NOMO-1 treated with dmso at 0.1 percent for 144 hours (cell line): ENCODE data around the gene KLHDC4.
"Not testable (repeated sequence)": the region's sequence is repeated elsewhere in the genome, so short reads cannot be mapped to it uniquely, and the experiment has no call there.

Source experiments
- DNase-seq: peaks from one replicate; lab custom pipeline; 2025; ENCODE audit not compliant: unreplicated experiment; lab: John Stamatoyannopoulos, UW

KLHDC4 gene

DNA sequence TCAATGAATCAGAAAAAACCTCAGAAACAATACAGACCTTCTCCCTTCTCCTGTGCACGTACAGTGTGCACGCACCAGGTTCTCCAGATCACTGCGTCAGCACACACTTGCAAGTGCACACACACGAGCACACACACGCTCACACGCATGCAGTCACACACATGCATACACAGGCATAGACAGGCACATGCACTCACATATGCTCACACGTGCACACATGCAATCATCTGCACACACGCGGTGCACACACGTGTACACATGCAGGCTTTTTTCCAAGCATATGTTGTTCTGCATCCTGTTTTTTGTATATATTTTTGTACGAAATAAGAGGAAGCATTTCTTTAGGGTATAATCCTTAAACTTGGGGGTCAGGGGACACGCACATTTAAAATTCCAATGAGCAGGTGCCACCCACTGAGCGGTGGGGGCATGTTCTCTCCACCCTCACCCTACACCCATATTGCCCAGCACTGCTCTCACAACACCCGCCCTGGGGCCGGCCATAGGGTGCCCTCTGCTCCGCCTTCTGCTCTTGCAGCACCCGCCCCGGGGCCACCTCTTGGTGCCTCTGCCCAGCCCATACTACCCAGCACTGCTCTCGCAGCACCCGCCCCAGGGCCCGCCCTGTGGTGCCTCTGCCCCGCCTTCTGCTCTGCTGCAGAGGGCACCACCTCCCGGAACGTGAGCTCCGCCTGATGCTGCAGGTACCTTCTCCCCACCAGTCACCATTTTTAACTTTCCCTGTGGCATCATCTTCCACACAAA lies 20.9 kb downstream of the KLHDC4 start:
- DNase-seq, result no peak

DNA sequence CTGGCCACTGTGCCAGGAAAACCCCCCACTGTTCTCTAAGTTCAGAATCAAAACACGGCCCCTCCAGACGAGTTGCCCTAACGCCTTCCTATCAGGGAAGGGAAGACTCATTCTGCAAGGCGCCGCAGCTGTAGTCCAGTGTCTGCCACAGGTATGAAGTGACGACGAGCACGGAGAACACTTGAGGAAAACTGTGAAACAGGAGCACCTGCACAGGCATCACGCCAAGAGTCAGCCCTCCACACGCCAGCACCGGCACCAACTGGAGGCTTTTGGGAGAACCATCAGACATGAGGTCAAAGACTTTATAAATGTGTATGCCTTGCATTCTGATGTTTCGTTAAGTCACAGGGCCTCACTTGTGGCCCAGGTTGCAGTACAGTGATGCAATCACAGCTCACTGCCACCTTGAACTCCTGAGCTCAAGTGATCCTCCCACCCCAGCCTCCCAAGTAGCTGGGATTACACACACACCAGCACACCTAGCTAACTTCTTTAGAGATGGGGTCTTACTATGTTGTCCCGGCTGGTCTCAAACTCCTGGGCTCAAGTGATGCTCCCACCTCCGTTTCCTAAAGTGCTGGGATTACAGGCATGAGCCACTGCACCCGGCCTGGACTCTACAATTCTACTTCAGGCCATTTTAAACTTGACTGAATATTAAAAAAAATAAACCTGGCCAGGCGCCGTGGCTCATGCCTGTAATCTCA lies 22.9 kb downstream of the KLHDC4 start:
- DNase-seq, result no peak

DNA sequence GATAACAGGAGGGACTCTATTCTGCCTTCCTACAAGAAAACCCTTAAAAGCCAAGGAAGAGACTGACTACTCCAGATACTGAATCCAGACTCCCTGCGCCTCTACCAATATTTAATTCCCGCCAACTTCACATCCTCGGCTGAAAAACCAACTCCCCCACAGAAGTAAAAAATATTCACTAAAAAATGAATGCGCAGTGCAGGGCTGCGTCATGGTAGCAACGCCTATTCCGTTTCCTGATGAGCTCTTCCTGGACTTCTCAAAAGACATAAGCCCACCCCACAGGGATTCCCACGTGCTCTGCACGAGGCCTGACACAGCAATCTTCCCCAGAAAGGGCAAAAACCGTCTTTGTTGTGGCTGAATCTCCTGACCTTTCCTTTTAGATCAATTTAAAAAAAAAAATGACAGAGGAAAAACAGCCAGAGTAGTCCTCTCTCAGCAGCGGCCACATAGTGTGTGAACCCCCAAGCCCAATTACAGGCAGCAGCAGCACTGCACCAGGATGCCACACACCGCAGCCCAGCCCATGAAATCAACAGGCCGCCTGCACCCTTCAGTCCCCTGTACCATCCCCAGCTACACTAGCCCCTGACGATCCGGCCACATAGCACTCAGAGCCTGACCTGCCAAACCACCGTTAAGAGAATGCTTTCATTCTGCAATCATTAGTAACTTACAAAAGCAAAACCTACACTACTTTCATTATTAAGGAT lies 23.9 kb downstream of the KLHDC4 start:
- no peak for DNase-seq

DNA sequence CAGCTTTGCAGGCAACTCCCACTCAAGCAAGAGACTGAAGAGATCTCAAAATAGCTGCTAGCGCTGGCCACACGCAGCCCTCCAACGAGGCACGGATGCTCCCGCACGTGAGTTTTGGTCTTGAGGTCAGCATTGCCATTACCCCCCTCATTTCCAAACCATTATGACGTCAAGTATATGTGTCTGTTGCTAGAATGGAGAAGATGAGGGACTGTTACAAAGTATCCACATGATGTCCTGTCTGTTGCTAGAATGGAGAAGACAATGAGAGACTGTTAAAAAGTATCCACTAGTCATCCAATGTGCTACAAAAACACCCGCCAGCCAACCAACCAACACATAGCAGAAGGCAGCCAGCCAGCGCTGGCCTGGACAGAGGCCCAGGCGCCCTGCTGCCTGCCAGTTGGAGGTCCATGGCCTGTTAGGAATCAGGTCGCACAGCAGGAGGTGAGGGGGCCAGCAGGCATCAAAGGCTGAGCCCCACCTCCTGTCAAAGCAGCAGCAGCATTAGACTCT lies 24.8 kb downstream of the KLHDC4 start:
- DNase-seq, result no peak

DNA sequence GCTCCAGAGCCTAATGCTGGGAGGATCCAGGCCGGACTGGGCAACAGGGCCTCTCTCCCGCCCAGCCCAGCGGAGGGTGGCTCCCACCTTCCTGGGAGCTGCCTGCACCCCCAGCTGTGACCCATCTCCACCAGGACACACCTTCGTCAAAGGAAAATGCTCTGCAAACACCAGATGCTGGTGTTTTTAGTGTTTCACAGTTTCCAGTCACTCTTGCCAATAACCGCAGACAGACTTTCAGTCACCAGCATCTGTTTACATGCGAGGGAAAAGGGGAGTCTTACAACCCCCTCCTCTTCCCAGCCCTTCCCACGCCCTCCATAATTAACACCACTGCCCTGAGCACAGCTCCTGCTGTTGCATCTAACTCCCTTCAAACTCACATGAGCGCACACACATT lies 25.3 kb downstream of the KLHDC4 start:
- no peak for DNase-seq

DNA sequence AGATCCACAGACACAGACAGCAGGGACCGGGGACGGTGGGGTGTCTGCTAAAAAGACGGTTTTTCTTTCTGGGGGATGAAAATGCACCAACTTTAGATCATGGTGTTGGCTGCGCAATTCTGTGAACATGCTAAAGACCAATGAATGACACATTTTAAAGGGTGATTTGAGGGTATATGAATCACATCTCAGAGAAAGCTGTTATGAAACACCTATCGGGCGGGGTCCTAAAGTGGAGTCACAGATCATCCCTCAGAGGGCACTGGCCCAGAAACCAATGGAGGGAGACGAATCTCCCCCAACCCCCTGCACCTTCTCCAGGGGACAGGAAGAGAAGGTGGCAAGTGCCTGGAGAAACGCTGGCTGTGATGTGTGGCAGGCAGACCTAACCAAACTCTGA lies 26.0 kb downstream of the KLHDC4 start:
- no peak for DNase-seq

DNA sequence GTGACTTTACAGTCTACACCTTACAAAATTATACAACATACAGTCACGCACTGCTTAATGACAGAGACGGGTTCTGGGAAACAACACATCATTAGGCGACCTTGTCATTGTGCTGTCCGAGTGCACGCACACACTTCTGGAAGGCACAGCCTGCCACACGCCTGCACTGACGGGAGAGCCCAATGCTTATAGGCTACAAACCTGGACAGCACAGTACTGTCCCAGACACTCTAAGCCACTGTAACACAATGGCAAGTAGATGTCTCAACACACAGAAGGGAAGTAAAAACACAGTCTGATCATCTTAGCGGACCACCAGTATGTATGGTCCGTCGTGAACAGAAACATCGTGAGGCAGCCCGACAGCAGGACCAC lies 29.8 kb downstream of the KLHDC4 start:
- no peak for DNase-seq

DNA sequence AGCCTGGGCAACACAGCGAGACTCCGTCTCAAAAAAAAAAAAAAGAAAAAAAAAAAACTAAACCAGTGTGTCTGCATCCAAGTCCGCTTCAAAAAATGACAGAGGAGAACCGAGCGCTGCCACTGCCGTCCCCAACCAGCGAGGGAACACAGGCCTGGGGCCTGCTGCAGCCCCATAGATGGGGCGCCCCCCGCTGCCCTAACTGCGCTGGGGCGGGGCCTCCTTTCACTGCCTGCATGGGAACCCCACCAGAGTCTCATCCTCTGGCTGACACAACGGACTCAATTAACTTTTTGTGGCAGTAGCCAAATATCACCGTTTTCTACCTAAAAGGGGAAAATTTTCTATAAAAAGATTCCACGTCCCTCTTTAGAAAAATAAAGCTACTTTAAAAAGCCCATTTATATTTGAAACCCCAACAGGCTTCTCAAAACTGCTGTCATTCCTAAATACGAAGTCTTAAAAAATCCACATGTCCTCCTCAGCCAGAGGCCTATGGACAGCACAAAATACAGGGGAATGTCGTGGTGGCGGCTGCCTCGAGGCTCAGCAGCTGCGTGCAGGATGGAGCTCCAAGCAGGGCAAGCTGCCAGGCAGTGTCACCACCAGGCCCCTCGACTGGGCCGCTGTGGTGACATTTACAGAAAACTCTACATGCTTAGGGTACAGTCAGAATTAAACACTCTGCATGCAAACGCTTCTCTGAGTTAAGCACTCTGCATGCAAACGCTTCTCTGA lies 30.3 kb downstream of the KLHDC4 start:
- no peak for DNase-seq

DNA sequence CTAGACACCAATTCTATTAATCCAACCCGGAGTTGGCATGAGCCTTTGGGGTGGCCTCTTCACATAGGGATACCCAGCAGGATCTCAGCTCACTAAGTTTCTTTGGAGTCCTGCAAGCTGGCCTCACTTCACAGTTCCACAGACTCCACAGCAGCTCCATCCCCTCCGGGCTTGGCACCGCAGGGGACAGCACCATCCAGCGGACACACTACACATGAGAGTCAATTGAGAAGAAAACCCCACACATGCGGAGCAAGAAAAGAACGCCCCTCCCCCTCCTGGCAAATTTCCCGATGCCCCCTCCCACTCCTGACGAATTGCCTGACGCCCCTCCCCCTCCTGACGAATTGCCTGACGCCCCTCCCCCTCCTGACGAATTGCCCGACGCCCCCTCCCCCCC lies 31.1 kb downstream of the KLHDC4 start:
- DNase-seq, result no peak

DNA sequence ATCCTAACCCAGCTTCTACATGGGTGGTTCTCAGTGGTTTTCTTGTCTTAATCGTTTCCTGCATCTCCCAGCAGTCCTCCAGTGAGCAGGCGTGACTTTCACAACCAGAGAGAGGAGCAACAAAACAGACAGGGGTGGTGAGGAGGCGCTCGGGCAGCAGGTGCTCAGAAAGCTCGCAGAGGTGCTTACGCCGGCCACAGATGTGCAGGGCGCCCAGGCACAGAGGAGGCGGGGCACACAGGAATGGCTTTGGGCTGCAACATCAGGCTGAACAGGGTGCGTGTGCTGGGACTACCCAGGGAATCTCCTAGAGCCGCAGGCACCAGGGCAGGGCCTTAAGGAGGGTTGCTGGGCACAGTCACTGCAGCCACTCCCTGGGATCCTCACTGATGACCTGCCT lies 32.6 kb downstream of the KLHDC4 start:
- DNase-seq, result no peak

DNA sequence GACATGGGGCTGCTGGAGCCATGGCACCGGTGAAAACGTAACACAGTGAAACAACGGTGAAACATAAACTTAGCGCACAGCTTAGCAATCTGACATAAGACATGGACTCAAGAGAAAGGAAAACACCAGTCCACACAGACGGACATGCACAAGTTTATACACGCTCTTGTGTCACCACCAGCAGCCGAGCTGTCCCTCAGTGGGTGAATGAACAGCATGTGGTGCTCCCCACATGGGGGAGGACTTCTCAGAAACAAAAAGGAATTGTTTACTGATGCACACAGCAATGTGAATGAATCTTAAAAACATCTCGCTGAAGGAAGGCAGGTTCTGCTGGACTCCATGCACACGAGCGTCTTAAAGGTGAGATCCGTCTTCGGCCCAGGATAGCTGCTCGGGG lies 34.2 kb downstream of the KLHDC4 start:
- DNase-seq, result no peak

DNA sequence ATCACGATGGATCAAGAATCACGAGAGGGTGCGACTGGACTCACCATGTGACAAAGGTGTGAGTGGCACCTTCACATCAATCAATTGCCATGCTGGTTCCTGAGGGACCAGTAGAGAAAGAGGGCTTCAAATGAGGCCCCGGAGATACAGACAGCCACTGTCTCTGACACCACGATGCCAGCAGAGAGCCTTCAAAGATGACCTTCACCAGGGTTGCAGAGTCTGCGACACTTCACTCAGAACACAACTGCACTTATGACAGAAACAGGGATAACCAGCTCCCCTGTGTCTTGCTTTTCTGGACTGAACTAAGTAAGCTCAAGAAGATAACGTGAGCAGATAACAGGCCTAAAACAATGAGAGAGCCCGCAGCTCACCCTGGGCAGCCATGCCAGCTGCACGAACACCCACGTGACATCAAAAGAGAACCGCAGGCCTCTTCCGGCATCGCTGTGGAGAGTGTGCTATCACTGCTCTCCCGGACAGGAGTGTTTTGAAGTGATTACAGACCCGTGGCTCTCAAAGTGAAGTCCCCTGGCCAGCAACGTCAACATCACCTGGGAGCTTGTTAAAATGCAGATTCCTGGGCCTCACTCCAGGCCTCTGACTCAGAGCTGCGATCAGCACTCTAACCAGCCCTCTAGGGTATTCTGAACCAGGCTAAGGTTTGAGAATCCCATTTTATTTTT lies 36.4 kb downstream of the KLHDC4 start:
- no peak for DNase-seq

DNA sequence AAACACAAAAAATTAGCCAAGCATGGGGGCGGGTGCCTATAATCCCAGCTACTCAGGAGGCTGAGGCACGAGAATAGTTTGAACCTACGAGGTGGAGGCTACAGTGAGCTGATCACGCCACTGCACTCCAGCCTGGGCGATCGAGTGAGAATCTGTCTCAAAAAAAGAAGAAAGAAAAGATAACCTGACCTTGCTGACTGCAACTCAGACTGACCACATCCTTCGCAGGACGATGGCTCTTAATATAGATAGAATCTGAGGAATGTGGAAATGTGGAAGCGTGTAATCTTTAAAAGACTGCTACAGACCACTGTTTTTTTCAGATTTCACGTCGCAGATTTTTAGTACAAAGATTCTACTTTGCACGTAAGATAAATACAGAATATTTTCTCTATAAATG lies 37.8 kb downstream of the KLHDC4 start:
- no peak for DNase-seq

DNA sequence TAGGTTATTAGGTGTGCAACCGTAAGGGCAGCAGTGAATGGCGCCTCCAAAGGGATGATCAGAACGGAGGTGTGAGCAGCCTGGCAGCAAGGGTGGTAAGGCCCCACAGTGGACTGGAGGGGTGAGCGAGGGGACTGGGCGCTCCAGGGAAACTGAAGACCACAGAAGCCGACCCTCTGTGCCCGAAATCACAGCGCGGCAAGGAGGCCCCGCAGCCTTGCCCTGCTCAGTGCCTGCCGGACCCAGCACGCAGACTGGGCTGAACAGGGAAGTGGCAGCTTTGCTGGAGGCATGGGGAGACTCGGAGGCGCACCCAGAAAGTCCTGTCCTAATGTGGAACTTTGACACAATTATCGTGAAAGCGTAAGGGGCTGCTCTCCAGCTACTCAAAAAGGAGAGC lies 38.4 kb downstream of the KLHDC4 start:
- DNase-seq, result no peak

DNA sequence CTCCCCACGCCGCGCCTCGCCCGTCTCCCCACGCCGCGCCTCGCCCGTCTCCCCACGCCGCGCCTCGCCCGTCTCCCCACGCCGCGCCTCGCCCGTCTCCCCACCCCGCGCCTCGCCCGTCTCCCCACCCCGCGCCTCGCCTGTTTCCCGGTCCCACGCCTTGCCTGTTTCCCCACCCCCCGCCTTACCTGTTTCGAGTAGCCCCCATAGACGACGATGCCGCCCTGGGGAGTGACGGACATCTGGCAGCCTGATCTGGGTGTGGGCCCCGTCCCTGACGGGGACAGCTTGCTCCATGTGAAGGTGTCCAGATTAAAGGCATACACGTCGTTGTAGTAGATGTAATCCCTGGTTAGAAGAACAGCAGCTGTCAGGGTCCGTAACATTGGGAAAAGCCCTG lies 39.2 kb downstream of the KLHDC4 start:
- DNase-seq, result not testable (repeated sequence)

DNA sequence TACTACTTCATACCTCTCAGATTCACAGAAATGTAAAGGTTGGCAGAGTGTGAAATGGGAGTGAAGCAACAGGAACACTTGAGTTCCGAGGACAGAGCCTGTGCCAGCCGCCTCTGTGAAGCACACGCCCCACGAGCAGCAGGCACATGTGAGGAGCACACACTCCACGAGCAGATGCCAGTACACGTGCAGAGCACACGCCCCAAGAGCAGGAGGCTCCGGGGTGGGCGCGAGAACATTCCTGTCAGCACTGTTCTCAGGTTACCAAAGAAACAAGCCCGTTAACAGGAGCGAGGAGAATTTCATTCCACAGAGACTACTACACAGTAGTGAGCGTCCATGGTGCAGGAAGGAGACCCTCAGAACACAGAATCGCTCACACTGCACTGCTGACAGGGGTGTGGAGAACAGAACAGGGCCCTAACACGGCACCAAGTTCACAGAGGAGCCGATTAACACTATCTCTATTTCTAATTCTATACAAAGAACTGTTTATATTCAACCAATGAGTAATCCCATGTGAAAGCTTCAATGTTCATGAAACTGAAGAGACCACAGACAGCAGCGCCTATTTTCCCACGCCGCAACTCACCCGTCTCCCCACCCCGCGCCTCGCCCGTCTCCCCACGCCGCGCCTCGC lies 40.1 kb downstream of the KLHDC4 start:
- DNase-seq, result no peak

DNA sequence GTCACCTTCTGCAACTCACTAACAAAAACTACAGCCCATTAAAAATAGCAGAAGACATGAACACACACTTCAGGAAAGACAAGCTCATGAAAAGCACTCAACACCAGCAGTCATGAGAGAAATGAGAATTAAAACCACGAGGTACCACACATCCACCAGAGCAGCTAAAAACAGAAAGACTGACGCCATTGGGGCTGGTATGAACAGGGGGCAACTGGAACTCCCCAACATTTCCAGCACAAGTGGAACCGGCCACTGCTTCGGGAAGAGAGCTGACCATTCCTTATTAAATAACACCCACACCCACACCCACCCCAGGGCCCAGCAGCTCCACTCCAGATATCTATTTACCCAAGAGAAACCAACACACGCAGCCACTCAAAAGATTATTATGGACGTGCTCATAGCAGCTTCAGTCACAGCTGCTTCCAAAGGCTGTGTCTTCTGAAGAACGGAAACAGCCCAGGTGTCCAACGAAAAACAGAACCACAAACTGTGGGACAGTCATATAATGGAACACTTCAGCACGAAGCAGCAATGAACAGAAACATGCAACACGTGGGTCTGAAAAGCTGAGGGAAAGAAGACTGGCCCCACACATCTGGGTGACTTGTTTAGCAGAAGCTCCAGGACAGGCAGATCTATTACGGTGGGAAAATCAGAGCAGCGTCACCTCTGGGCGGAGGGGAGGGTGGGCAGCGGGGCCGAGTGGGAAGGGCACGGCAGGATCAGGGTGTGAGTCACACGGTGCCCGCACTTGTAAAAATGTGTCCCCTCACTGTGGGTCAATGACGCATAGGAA lies 41.1 kb downstream of the KLHDC4 start:
- no peak for DNase-seq

DNA sequence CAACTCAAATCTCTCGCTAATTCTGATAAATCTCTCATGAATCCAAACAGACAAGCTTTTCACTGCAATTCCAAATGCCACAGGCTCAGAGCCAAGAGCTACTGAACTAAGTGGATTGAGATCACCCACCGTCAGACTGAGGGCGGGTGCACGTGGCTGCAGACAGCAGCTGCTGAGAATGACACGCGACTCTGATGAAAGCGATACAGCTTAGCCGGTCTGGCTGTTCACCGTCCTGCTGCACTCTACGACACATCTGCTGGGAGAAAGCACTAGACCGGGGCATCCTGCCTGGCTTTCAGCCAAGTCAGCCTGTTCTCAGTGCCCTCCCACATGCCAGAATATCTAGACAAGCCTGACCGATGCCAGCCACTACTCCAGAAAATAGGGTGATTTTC lies 42.6 kb downstream of the KLHDC4 start:
- DNase-seq, result no peak

DNA sequence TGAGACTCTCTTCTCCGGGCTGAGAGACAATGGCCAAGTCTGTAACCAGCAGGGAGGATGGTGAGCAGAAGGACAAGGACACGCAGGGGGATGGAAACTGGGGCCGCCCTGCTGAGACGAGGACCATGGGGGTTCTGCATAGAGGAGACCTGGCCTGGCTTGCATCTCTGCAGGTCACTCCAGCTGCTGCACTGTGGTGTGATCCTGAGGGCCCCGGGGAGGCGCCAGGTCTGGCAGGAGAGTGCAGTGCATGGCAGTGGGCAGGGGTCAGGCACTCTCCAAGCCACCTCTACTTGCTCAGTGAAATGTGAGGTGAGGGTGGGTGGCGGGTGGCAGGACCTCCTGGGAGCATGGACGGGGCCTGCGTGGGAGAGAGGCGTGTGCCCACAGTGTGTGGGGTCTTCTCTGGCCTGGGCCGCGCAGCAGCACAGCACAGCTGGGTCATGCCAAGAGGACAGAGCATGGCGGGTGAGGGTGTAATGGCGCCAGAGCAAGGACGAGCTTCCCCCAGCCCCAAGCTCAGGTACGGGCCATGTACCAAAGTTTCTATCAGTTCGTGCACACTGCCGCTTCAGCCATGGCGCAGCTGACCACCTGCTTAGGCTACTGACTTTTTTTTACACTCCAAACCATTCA lies 43.1 kb downstream of the KLHDC4 start:
- no peak for DNase-seq
